IMR-90 (cell line): ENCODE data around the gene NYAP1. TPM values are rescaled to one million over a fixed set of nuclear protein-coding genes. Genes with fewer than 3 reads are reported as not detected.
A peak's percentile ranks its signal among the peaks of the same experiment; 100 is the strongest.

ENCODE experiments used
- ATAC-seq: fragments of 200-7000 bp; cut with Tn5 transposase; 2 replicates; pipeline ENCODE4 v1.9.1; 2020; ENCODE audit warnings: low read depth, mild to moderate bottlenecking, moderate library complexity
- BruUV-seq: library from RNA; stranded (reverse); fragments of 400-500 nt; replicated peaks from 2 replicates; lab custom pipeline; 2021; lab: Mats Ljungman, UMichigan
- CTCF ChIA-PET: fragments of 300-600 bp; formaldehyde crosslinking; extraction: SDS; loops from one replicate; lab custom pipeline; 2021; ENCODE audit warnings: antibody characterized with exemption; lab: Yijun Ruan, JAX
- POLR2A ChIA-PET: fragments of 300-600 bp; sonication (Branson Sonifier 250); formaldehyde crosslinking; loops from one replicate; lab custom pipeline; 2022; ENCODE audit warnings: antibody characterized with exemption; ENCODE audit not compliant: unreplicated experiment; lab: Charles Lee
- DNase-seq: peaks from one replicate; pipeline ENCODE4 v3.0.0; 2013
- H2AFZ ChIP-seq: replicated peaks from 2 replicates; pipeline ENCODE3; 2013; ENCODE audit warnings: low read length, mild to moderate bottlenecking; ENCODE audit not compliant: poor library complexity
- H2AK5ac ChIP-seq: 2 replicates; pipeline ENCODE4 v1.6.1; 2013; ENCODE audit warnings: low read depth, low read length, inconsistent platforms
- H2AK9ac ChIP-seq: replicated peaks from 2 replicates; pipeline ENCODE3; 2013; ENCODE audit warnings: mild to moderate bottlenecking, low read depth, low read length, moderate library complexity; ENCODE audit not compliant: poor library complexity
- H2BK120ac ChIP-seq: 2 replicates; pipeline ENCODE4 v1.6.1; 2013; ENCODE audit warnings: low read depth, low read length, inconsistent platforms
- H2BK15ac ChIP-seq: 3 replicates; pipeline ENCODE4 v1.6.1; 2013; ENCODE audit warnings: low read depth, low read length, inconsistent platforms
- H2BK20ac ChIP-seq: 2 replicates; pipeline ENCODE4 v1.6.1; 2013; ENCODE audit warnings: low read depth, mild to moderate bottlenecking, inconsistent platforms, low read length, moderate library complexity
- H2BK5ac ChIP-seq: 2 replicates; pipeline ENCODE4 v1.6.1; 2013; ENCODE audit warnings: mild to moderate bottlenecking, low read depth, low read length, inconsistent platforms; ENCODE audit not compliant: poor library complexity, severe bottlenecking
- H3K14ac ChIP-seq: replicated peaks from 2 replicates; pipeline ENCODE4 v1.6.1; 2013; ENCODE audit warnings: low read depth, low read length, inconsistent platforms
- H3K18ac ChIP-seq: 2 replicates; pipeline ENCODE4 v1.6.1; 2013; ENCODE audit warnings: low read depth, low read length, control low read depth
- H3K23ac ChIP-seq: 2 replicates; pipeline ENCODE4 v1.6.1; 2013; ENCODE audit warnings: low read depth, low read length, inconsistent platforms
- H3K27ac ChIP-seq: 2 replicates; pipeline ENCODE4 v1.5.1; 2013; ENCODE audit warnings: mild to moderate bottlenecking, control low read depth, low read length; ENCODE audit not compliant: insufficient read depth
- H3K27me3 ChIP-seq: 2 replicates; pipeline ENCODE4 v1.6.1; 2013; ENCODE audit warnings: low read length; ENCODE audit not compliant: control insufficient read depth, insufficient read depth
- H3K36me3 ChIP-seq: 2 replicates; pipeline ENCODE4 v1.6.1; 2013; ENCODE audit warnings: low read length, mixed read lengths; ENCODE audit not compliant: control insufficient read depth, insufficient read depth
- H3K4ac ChIP-seq: 2 replicates; pipeline ENCODE4 v1.6.1; 2013; ENCODE audit warnings: low read depth, low read length, inconsistent platforms
- H3K4me1 ChIP-seq: 2 replicates; pipeline ENCODE4 v1.6.1; 2013; ENCODE audit warnings: low read length, mixed read lengths; ENCODE audit not compliant: control insufficient read depth, insufficient read depth
- H3K4me2 ChIP-seq: 2 replicates; pipeline ENCODE4 v1.6.1; 2013; ENCODE audit warnings: low read depth, mild to moderate bottlenecking, control low read depth, low read length, moderate library complexity
- H3K4me3 ChIP-seq: 2 replicates; pipeline ENCODE4 v1.5.1; 2013; ENCODE audit warnings: low read depth, mild to moderate bottlenecking, control low read depth, low read length, moderate library complexity; ENCODE audit not compliant: insufficient read depth
- H3K56ac ChIP-seq: 2 replicates; pipeline ENCODE4 v1.6.1; 2013; ENCODE audit warnings: low read length, inconsistent platforms; ENCODE audit not compliant: insufficient read depth; ENCODE audit errors: extremely low read depth
- H3K79me1 ChIP-seq, 2 experiments: 2 replicates each; pipeline ENCODE4 v1.6.1; 2013; ENCODE audit warnings: low read length in 2 of 2, inconsistent platforms in 1 of 2, low read depth in 1 of 2
- H3K9ac ChIP-seq: 2 replicates; pipeline ENCODE4 v1.6.1; 2013; ENCODE audit warnings: low read depth, low read length, control low read depth
- H3K9me1 ChIP-seq: 2 replicates; pipeline ENCODE4 v1.6.1; 2013; ENCODE audit warnings: low read length, inconsistent platforms; ENCODE audit not compliant: insufficient read depth
- H3K9me3 ChIP-seq: 2 replicates; pipeline ENCODE4 v1.6.1; 2013; ENCODE audit warnings: low read length; ENCODE audit not compliant: control insufficient read depth, insufficient read depth
- H4K20me1 ChIP-seq: 2 replicates; pipeline ENCODE4 v1.6.1; 2013; ENCODE audit warnings: low read length, inconsistent platforms; ENCODE audit not compliant: insufficient read depth
- H4K5ac ChIP-seq: 2 replicates; pipeline ENCODE4 v1.6.1; 2013; ENCODE audit warnings: mild to moderate bottlenecking, low read depth, low read length, control low read depth
- H4K8ac ChIP-seq, 2 experiments: 2 replicates each; pipeline ENCODE4 v1.6.1; 2013; ENCODE audit warnings: low read depth in 2 of 2, low read length in 2 of 2, control low read depth in 1 of 2, inconsistent platforms in 1 of 2
- H4K91ac ChIP-seq: 2 replicates; pipeline ENCODE4 v1.6.1; 2013; ENCODE audit warnings: low read depth, low read length, inconsistent platforms; ENCODE audit not compliant: insufficient read depth
- BHLHE40 ChIP-seq: fragments of 150-350 bp; IDR thresholded peaks from 2 replicates; pipeline ENCODE4 v1.6.1; 2016; ENCODE audit warnings: mild to moderate bottlenecking, low read depth, low read length
- CHD1 ChIP-seq: IDR thresholded peaks from 2 replicates; pipeline ENCODE4 v1.6.1; 2012; ENCODE audit warnings: low read depth, low read length, improper control_type of control experiment
- RAD21 ChIP-seq: IDR thresholded peaks from 2 replicates; pipeline ENCODE4 v1.6.1; 2012; ENCODE audit warnings: low read length, improper control_type of control experiment
- WGBS, 2 experiments: methylation state at CpG; one replicate each; pipeline versions ENCODE4 v1.1.5 to v1.1.7; 2013; ENCODE audit warnings: missing lambda C conversion rate in 2 of 2; ENCODE audit not compliant: insufficient read length in 1 of 2; ENCODE audit errors: extremely low coverage in 2 of 2; 5-methylcytosine and 5-hydroxymethylcytosine counted together
- dilution Hi-C: fragments of 300-500 bp; cut with HindIII; formaldehyde crosslinking; loops from one replicate; pipeline ENCODE4 v1.14.3; 2018; ENCODE audit warnings: low sequenced_read_pairs; ENCODE audit not compliant: unreplicated experiment
- in situ Hi-C: fragments of 300-500 bp; cut with MboI; formaldehyde crosslinking; loops from 3 replicates; pipeline ENCODE4 v1.14.3; 2019; ENCODE audit warnings: low sequenced_read_pairs, inconsistent platforms, mixed read lengths
- intact Hi-C: fragments of 100-400 bp; cut with micrococcal nuclease; formaldehyde crosslinking; loops from 2 replicates; pipeline ENCODE4 v1.10.0; 2022
- polyA plus RNA-seq, 3 experiments: library from polyadenylated mRNA; depleted of rRNA; stranded (reverse); fragments of >200 nt; gene quantifications; 2 replicates each; pipeline ENCODE4 v1.2.3, GENCODE V29; 2012; ENCODE audit warnings: low replicate concordance in 1 of 3
- total RNA-seq: library from RNA; depleted of rRNA; stranded (reverse); fragments of >200 nt; gene quantifications from 2 replicates; pipeline ENCODE4 v1.2.3, GENCODE V29; 2012

The NYAP1 gene
- total and polyA plus RNA-seq, 2 of the 4 experiments (the other 2 are of a cell fraction) = 0.18 to 1.3 TPM

- WGBS, 2 experiments = 86% methylated on average over 13 of the region's 30 CpGs; no CpG with 5 or more reads in 1 of the 2 experiments
- ChIA-PET POLR2A (no interaction called here), CTCF (interaction anchor here (0.5 kb wide), 1 partner anchor 56 kb away, joined by 3 read pairs; no protein-coding TSS in a partner anchor)
- Histone ChIP-seq H3K4me1 (peaks cover 5% of the 10 kb centered on the region), H3K36me3 (no peaks in the 10 kb centered on the region), H3K27me3 (no peaks in the 10 kb centered on the region; the same call in 1 of the 2 replicates), H3K9me3 (no peaks in the 10 kb centered on the region), H3K27ac (no peak overlapping the region), H2BK20ac (no peak overlapping the region), H3K56ac (no peak overlapping the region), H2AK5ac (no peak overlapping the region), H2BK120ac (no peak overlapping the region), H3K4me2 (no peak overlapping the region), H3K79me1 (no peaks in the 10 kb centered on the region), H4K8ac (no peak overlapping the region), H3K9ac (no peak overlapping the region), H2BK15ac (no peak overlapping the region), H2AK9ac (no peak overlapping the region), H4K20me1 (0 out of 2 replicates have a peak, but pooled peaks cover 3% of the 10 kb centered on the region), H4K91ac (no peak overlapping the region), H3K4ac (no peak overlapping the region), H3K18ac (no peak overlapping the region), H2BK5ac (no peak overlapping the region), H3K9me1 (no peaks in the 10 kb centered on the region), H3K4me3 (no peak overlapping the region), H2AFZ (peak overlapping the region; percentile 43), H3K23ac (no peak overlapping the region), H4K5ac (no peak overlapping the region), H3K14ac (no peak overlapping the region)
- TF ChIP-seq BHLHE40 (peak; percentile 69; the same call in 1 of the 2 replicates), RAD21 (no peak), CHD1 (no peak)
- DNase-seq = peak; percentile 27
- no TSS peak for BruUV-seq
- dilution Hi-C loops = no loop called here
- no peak for ATAC-seq
- intact Hi-C loops = no loop called here
- in situ Hi-C loops = no loop called here
Measured at GRCh38 chr7:100486753-100487446, 3.2 kb downstream of the NYAP1 start.
